GM19023 (cell line): Measurements from ENCODE around the gene LMO3.
"Not testable (repeated sequence)": the region's sequence is repeated elsewhere in the genome, so short reads cannot be mapped to it uniquely, and the experiment has no call there.

Source experiments
- ATAC-seq: cut with Tn5 transposase; IDR thresholded peaks from one replicate; pipeline ENCODE4 v1.9.1; 2021; ENCODE audit warnings: mild to moderate bottlenecking, moderate library complexity; ENCODE audit not compliant: unreplicated experiment

LMO3 gene

GRCh38 chr12:16553457-16553856 is 52.5 kb downstream of the LMO3 start:
- ATAC-seq = no peak

- no peak for ATAC-seq
Measured at GRCh38 chr12:16552301-16552700, 53.7 kb downstream of the LMO3 start.

DNA sequence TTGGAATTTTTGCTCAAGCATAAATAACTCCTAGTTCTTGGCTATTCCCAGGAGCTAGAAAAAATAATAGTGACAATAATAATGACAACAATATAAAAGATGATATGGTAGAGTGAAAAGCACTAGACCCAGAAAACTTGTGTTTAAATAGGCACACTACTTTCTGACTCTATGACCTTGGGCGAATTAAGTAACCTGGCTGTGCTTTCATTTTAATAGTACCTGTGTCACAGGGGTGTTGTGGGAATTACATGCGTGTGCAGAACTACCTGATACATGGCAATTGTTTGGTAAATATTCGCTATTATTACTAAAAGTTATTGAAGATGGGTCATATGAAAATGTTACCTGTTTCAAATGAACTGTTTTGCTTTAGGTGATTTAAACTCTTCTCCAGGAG is 60.1 kb downstream of the LMO3 start:
- no peak for ATAC-seq

GRCh38 chr12:16542586-16542985 is 63.4 kb downstream of the LMO3 start:
- no peak for ATAC-seq

DNA sequence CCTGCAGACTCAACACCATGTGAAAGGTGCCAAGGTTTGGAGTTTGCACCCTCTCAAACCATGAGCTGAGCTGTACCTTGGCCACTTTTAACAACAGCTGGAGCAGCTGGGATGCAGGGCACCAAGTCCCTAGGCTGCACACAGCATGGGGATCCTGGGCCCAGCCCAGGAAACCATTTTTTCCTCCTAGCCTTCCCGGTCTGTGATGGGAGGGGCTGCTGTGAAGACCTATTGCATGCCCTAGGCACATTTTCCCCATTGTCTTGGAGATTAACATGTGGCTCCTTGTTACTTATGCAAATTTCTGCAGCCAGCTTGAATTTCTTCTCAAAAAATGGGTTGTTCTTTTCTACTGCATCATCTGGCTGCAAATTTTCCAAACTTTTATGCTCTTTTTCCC is 68.3 kb downstream of the LMO3 start:
- not testable (repeated sequence) for ATAC-seq

GRCh38 chr12:16531621-16532020 is 74.3 kb downstream of the LMO3 start:
- ATAC-seq = no peak

DNA sequence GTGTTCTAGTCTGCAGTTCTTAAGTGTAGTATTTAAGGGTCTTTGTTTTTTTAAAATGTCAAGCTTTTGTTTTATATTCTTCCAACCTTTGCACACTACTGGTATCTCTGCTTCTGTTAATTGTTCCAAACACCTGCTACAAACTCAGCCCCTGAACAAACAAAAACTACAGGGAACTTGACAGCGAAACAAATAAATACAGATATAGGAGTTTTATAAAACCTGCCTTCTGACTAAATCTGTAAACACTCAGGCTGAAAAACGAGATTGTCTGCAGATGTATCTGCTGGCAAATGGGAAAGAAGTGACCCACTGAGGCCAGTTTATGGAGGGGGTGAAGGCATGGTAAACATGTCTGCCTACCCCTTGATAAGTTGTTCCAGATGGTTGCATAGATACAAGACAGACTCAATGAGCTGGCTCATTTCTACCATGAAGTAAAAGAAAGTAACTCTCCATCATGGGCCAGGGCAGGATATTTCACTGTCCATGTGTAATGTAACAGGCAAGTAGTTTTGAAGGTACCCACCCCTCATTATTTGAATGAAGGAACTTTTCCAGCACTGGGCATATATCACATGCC is 75.6 kb downstream of the LMO3 start:
- ATAC-seq = no peak

DNA sequence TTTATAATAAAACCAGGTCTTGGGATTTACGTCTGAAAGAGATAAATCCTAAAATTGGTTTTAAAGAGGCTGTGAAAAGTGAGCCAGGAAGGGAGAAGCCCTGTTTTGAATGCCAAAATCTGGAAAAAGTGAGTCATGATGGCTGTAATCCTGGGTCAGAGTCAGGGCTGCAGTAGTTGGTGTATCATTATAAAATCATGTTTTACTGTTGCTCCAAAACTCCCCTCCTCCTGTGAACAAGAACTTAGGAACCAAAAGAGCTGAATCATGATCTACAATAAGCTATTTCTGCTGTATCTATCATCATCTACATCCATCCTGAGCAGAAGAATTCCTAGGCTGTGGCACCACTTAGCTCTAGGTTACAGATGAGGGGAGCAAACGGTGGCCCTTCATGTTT is 79.3 kb downstream of the LMO3 start:
- ATAC-seq = no peak

GRCh38 chr12:16524378-16524777 is 81.6 kb downstream of the LMO3 start:
- ATAC-seq = no peak

GRCh38 chr12:16523951-16524331 is 82.0 kb downstream of the LMO3 start:
- no peak for ATAC-seq

- no peak for ATAC-seq
Measured at GRCh38 chr12:16523284-16523950, 82.5 kb downstream of the LMO3 start.

DNA sequence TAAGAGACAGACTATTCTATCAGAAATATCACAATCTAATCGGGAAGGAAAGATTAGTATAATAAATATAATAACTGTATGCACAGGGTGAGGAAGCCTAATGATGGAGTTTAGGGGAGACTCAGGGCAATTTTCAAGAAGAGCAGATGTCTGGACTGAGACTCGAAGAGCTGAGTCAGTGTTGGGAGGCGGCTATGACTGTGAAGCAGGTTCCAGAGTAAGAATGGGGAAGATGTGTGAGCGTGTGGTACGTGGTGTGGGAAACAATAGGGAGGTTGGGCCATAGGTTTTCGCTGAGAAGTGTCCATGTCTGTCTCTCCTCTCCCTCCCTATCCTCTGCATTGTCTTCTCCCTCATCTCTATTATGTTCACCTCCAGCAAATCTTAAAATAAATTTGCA is 85.6 kb downstream of the LMO3 start:
- no peak for ATAC-seq

GRCh38 chr12:16515666-16516065 is 90.3 kb downstream of the LMO3 start:
- ATAC-seq = no peak

- no peak for ATAC-seq
Measured at GRCh38 chr12:16513231-16513630, 92.7 kb downstream of the LMO3 start.

DNA sequence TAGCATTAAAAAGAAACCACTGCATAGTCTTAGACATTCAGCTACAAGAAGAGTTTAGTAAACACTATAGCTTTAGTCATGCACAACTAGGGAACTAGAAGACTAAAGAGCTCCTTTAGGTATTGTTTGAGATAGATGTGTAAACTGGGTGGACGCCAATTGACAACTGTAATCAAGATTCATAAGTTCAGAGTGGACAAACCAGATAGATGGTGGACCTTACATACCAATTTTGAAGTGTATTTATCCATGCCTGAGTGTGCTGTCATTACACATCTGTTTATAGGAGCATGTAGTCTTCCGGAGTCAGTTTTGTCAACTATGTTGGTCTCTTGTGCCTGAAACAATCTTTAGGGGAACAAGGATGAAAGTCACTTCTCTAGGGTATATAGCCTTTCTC is 96.6 kb downstream of the LMO3 start:
- ATAC-seq = no peak

- no peak for ATAC-seq
Measured at GRCh38 chr12:16506394-16506793, 99.6 kb downstream of the LMO3 start.

DNA sequence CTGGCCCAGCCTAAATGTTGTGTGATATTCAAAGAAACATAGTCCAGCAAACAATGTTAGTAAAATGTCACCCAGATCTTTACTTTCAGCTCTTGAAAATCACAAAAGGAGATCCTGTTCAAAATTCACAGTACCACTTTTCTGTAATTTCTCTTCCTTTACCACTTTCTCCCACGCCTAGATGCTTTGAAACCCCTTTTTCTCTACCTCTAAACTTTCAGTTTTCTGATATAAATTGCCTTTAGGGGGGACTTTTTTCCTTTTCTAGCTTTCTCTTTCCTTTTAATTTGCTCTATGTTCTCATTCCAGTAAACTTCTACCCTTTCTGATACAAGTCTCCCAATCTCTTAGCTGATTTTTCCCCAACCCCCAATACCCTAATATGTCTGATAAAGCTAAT is 101.8 kb downstream of the LMO3 start:
- ATAC-seq = no peak

DNA sequence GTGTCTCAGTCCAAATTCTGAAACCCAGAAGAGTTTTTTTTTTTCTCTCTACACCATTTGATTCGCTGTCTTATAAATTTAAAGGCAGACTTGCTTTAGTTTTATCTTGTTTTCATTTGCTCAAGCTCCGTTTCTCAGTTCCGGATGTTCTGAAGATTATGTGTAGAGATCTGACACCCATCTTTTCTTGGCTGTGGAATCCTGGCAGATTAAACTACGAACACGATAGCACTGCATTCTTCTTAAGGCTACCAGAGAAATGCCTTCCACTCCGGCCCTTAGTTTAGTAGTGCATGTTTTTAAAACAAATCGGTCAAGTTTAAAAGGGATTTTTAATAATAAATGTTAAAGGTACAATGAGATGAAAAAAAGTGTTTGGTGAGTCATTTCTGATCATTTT is 106.4 kb downstream of the LMO3 start:
- no peak for ATAC-seq
